B cell (primary cell): ENCODE results near the gene PREB. TPM values are rescaled to one million over a fixed set of nuclear protein-coding genes. Genes with fewer than 3 reads are reported as not detected.

ENCODE experiments used
- ATAC-seq: fragments of 200-7000 bp; cut with Tn5 transposase; one replicate; pipeline ENCODE4 v1.10.0; 2021; ENCODE audit warnings: low read depth, mild to moderate bottlenecking, moderate number of reproducible peaks, moderate library complexity
- CTCF ChIA-PET: fragments of 350-600 bp; sonication (Branson Sonifier 250); formaldehyde crosslinking; loops from one replicate; lab custom pipeline; 2021; ENCODE audit warnings: antibody characterized with exemption, inconsistent platforms; lab: Charles Lee
- POLR2A ChIA-PET: fragments of 350-600 bp; sonication (Branson Sonifier 250); formaldehyde crosslinking; loops from one replicate; lab custom pipeline; 2021; ENCODE audit warnings: antibody characterized with exemption; lab: Charles Lee
- DNase-seq: peaks from one replicate; pipeline ENCODE4 v3.0.0; 2013
- H2AFZ ChIP-seq: 2 replicates; pipeline ENCODE4 v1.6.1; 2012; ENCODE audit warnings: mild to moderate bottlenecking, low read depth, low read length; ENCODE audit not compliant: insufficient read depth, poor library complexity, severe bottlenecking
- H3K27ac ChIP-seq, 2 donors: 1 replicate in 1 of 2; 2 replicates in 1 of 2; pipeline ENCODE4 v1.5.1; 2012 to 2013; ENCODE audit warnings: low read length in 2 of 2, mild to moderate bottlenecking in 2 of 2, moderate library complexity in 1 of 2
- H3K27me3 ChIP-seq, 4 experiments: fragments of 200-600 bp in 1 of 4; sonication (generic) in 1 of 4; replicated peaks in 1 of 4; 1 replicate in 2 of 4; 2 replicates in 2 of 4; pipeline versions ENCODE4 v1.6.1 to v1.7.0; 2013 to 2016; ENCODE audit warnings: low read length in 3 of 4, mild to moderate bottlenecking in 2 of 4, mixed read lengths in 1 of 4, moderate library complexity in 1 of 4; ENCODE audit not compliant: insufficient read depth in 4 of 4, control insufficient read depth in 3 of 4; ENCODE audit errors: control extremely low read depth in 1 of 4
- H3K36me3 ChIP-seq, 2 experiments: replicated peaks in 1 of 2; 1 replicate in 1 of 2; 2 replicates in 1 of 2; pipeline versions ENCODE4 v1.6.1 to v1.7.1; 2013; ENCODE audit warnings: low read length in 1 of 2; ENCODE audit not compliant: insufficient read depth in 2 of 2, control insufficient read depth in 1 of 2; ENCODE audit errors: control extremely low read depth in 1 of 2, extremely low read depth in 1 of 2
- H3K4me1 ChIP-seq, 2 donors: fragments of 200-600 bp in 1 of 2; sonication (generic) in 1 of 2; 1 replicate in 1 of 2; 2 replicates in 1 of 2; pipeline versions ENCODE4 v1.5.1 to v1.6.1; 2013 to 2017; ENCODE audit warnings: low read length in 2 of 2; ENCODE audit not compliant: control insufficient read depth in 2 of 2, insufficient read depth in 2 of 2
- H3K4me2 ChIP-seq: replicated peaks from 2 replicates; pipeline ENCODE3; 2012; ENCODE audit warnings: mild to moderate bottlenecking, low read depth, low read length; ENCODE audit not compliant: poor library complexity, severe bottlenecking
- H3K4me3 ChIP-seq, 5 experiments: fragments of 200-600 bp in 1 of 5; sonication (generic) in 1 of 5; 1 replicate in 3 of 5; 2 replicates in 2 of 5; pipeline versions ENCODE4 v1.5.1 to v1.7.0; 2011 to 2016; ENCODE audit warnings: low read length in 4 of 5, mild to moderate bottlenecking in 4 of 5, low read depth in 2 of 5, control low read depth in 1 of 5, moderate library complexity in 1 of 5; ENCODE audit not compliant: insufficient read depth in 1 of 5; ENCODE audit errors: control extremely low read depth in 1 of 5, extremely low read depth in 1 of 5
- H3K79me2 ChIP-seq: fragments of 200-600 bp; sonication (generic); one replicate; pipeline ENCODE4 v1.6.0; 2016; ENCODE audit warnings: low read length; ENCODE audit not compliant: control insufficient read depth, insufficient read depth
- H3K9ac ChIP-seq: fragments of 200-600 bp; sonication (generic); 2 replicates; pipeline ENCODE4 v1.6.1; 2017; ENCODE audit warnings: mild to moderate bottlenecking, low read length, moderate library complexity
- H3K9me3 ChIP-seq, 3 donors: one replicate each; pipeline versions ENCODE4 v1.6.1 to v1.7.1; 2013; ENCODE audit warnings: low read length in 2 of 3; ENCODE audit not compliant: control insufficient read depth in 2 of 3, insufficient read depth in 1 of 3; ENCODE audit errors: control extremely low read depth in 1 of 3
- H4K20me1 ChIP-seq: 2 replicates; pipeline ENCODE4 v1.6.0; 2012; ENCODE audit warnings: mild to moderate bottlenecking, low read length; ENCODE audit not compliant: insufficient read depth, control insufficient read depth, poor library complexity, severe bottlenecking
- H3K27ac Mint-ChIP-seq: one replicate; pipeline ENCODE4 v1.8.0; 2021; ENCODE audit warnings: mixed read lengths
- H3K27me3 Mint-ChIP-seq: one replicate; pipeline ENCODE4 v1.8.0; 2021; ENCODE audit warnings: mixed read lengths
- H3K4me1 Mint-ChIP-seq: one replicate; pipeline ENCODE4 v1.8.0; 2021; ENCODE audit warnings: mixed read lengths
- H3K4me3 Mint-ChIP-seq: one replicate; pipeline ENCODE4 v1.8.0; 2021; ENCODE audit warnings: mixed read lengths
- H3K9me3 Mint-ChIP-seq: one replicate; pipeline ENCODE4 v1.8.0; 2022; ENCODE audit warnings: mixed read lengths; ENCODE audit not compliant: insufficient read depth
- CTCF ChIP-seq: fragments of 200-600 bp; IDR thresholded peaks from one replicate; pipeline ENCODE4 v1.8.0; 2022; ENCODE audit warnings: antibody characterized with exemption, mild to moderate bottlenecking
- EZH2 ChIP-seq: IDR thresholded peaks from 2 replicates; pipeline ENCODE4 v1.6.1; 2012; ENCODE audit warnings: borderline replicate concordance, low read depth, mild to moderate bottlenecking, moderate library complexity, low read length; ENCODE audit not compliant: insufficient read depth, poor library complexity, severe bottlenecking
- WGBS: methylation state at CpG from one replicate; pipeline ENCODE4 v1.1.5; 2013; ENCODE audit warnings: missing lambda C conversion rate; ENCODE audit not compliant: insufficient coverage; 5-methylcytosine and 5-hydroxymethylcytosine counted together
- intact Hi-C: fragments of 100-400 bp; cut with micrococcal nuclease; formaldehyde crosslinking; loops from one replicate; pipeline ENCODE4 v1.10.0; 2022
- polyA plus RNA-seq: library from polyadenylated mRNA; depleted of rRNA; stranded (reverse); fragments of >200 nt; gene quantifications from 2 replicates; pipeline ENCODE4 v1.2.3, GENCODE V29; 2012
- total RNA-seq, 2 donors: library from RNA; stranded (reverse); fragments of 120-200 nt in 1 of 2; gene quantifications; 1 replicate in 1 of 2; 2 replicates in 1 of 2; pipeline versions ENCODE4 v1.2.3 to v1.2.4, GENCODE V29; 2013 to 2022

PREB gene
- total and polyA plus RNA-seq, 2 donors (not counting 1 experiment from before 2014, with no cell fraction given), result 46.0 to 88.9 TPM

- intact Hi-C loops, result no loop called here
- ChIA-PET POLR2A (no interaction called here), CTCF (interaction anchor here (1.2 kb wide), 1 partner anchor 11 kb away, joined by 5 read pairs; no protein-coding TSS in a partner anchor)
- 92% methylated on average over 6 of the region's 6 CpGs for WGBS
- Histone ChIP-seq H3K27ac (no peak overlapping the region), H3K4me2 (no peak overlapping the region), H3K9ac (no peak overlapping the region), H3K27me3 (peaks cover 0 to 2% (median 0%) of the 10 kb centered on the region in 4 experiments), H3K36me3 (no peaks in the 10 kb centered on the region), H3K4me3 (no peak overlapping the region), H4K20me1 (no peaks in the 10 kb centered on the region), H3K4me1 (peaks cover 8 to 9% of the 10 kb centered on the region in 2 donors), H3K9me3 (no peaks in the 10 kb centered on the region), H3K79me2 (no peaks in the 10 kb centered on the region), H2AFZ (no peak overlapping the region)
- H3K4me3 Mint-ChIP-seq, result no peak overlapping the region
- no peak for ATAC-seq
- no peaks in the 10 kb centered on the region for H3K9me3 Mint-ChIP-seq
- peaks cover 3% of the 10 kb centered on the region for H3K27me3 Mint-ChIP-seq
- no peak overlapping the region for H3K27ac Mint-ChIP-seq
- no peak for TF ChIP-seq CTCF
- TF ChIP-seq EZH2, result no peak
- H3K4me1 Mint-ChIP-seq, result peaks cover 9% of the 10 kb centered on the region
- no peak for DNase-seq
These were observed 24.8 kb upstream of the PREB start for GRCh38 chr2:27159271-27159670.

GRCh38 chr2:27158468-27158867 lies 24.0 kb upstream of the PREB start:
- 91% methylated on average over 5 of the region's 6 CpGs for WGBS
- Histone ChIP-seq H3K27ac (no peak overlapping the region), H3K9me3 (no peaks in the 10 kb centered on the region), H3K79me2 (no peaks in the 10 kb centered on the region), H2AFZ (no peak overlapping the region), H3K27me3 (peaks cover 0 to 4% (median 0%) of the 10 kb centered on the region in 4 experiments), H3K4me3 (no peak overlapping the region), H3K9ac (no peak overlapping the region), H3K36me3 (no peaks in the 10 kb centered on the region), H3K4me1 (peaks cover 1 to 3% of the 10 kb centered on the region in 2 donors), H4K20me1 (no peaks in the 10 kb centered on the region), H3K4me2 (no peak overlapping the region)
- peaks cover 3% of the 10 kb centered on the region for H3K4me1 Mint-ChIP-seq
- H3K27me3 Mint-ChIP-seq, result peaks cover 3% of the 10 kb centered on the region
- ChIA-PET POLR2A (no interaction called here), CTCF (interaction anchor here (0.7 to 1.2 kb wide), 2 partner anchors 12 to 163 kb away, joined by 3 to 5 read pairs; no protein-coding TSS in a partner anchor)
- peak overlapping the region; percentile 3 for H3K27ac Mint-ChIP-seq
- TF ChIP-seq CTCF, result no peak
- no peak for TF ChIP-seq EZH2
- intact Hi-C loops, result no loop called here
- no peak for ATAC-seq
- no peaks in the 10 kb centered on the region for H3K9me3 Mint-ChIP-seq
- H3K4me3 Mint-ChIP-seq, result no peak overlapping the region
- no peak for DNase-seq
